T-helper 1 cell (primary cell): ENCODE data around the gene DYRK1B.
A peak's percentile ranks its signal among the peaks of the same experiment; 100 is the strongest.
"Not testable (repeated sequence)": the region's sequence is repeated elsewhere in the genome, so short reads cannot be mapped to it uniquely, and the experiment has no call there.

Experiments
- DNase-seq, 5 donors: peaks; one replicate each; pipeline ENCODE4 v3.0.0-alpha.2; 2012 to 2020
- total RNA-seq, 4 donors: gene quantifications; one replicate each; lab custom pipeline; 2026; lab: John Stamatoyannopoulos, UW

The DYRK1B gene
- total RNA-seq: 14.0 to 20.3 (median 17.0) reads per million in 4 donors

- peak; percentile 97 to 98 (median 98) for DNase-seq
Measured at GRCh38 chr19:39833464-39834286, at the start of gene DYRK1B. Gene DYRK1B, minus strand, starts transcription at chr19:39834162. Its CDS starts 2,295 bp downstream, at chr19:39831867.

DNA sequence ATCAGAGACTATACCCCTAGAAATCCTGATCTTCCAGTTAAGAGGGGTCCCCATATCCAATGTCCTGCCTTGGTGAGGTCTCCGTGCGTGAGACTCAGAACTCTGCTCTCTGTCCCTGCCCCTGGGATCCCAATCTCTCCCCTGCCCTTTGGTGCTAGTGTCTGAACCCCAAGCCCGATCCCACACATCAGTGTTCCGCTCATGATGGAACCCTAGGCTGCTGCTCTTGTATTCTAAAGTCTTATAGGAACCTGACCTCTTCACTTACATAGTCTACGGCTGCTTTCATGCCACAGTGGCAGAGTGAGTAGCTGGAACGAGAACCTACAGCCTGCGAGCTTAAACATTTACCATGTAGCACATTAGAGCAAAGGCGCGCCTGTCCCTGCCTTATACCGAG lies 48.7 kb upstream of the DYRK1B start:
- not testable (repeated sequence) for DNase-seq

DNA sequence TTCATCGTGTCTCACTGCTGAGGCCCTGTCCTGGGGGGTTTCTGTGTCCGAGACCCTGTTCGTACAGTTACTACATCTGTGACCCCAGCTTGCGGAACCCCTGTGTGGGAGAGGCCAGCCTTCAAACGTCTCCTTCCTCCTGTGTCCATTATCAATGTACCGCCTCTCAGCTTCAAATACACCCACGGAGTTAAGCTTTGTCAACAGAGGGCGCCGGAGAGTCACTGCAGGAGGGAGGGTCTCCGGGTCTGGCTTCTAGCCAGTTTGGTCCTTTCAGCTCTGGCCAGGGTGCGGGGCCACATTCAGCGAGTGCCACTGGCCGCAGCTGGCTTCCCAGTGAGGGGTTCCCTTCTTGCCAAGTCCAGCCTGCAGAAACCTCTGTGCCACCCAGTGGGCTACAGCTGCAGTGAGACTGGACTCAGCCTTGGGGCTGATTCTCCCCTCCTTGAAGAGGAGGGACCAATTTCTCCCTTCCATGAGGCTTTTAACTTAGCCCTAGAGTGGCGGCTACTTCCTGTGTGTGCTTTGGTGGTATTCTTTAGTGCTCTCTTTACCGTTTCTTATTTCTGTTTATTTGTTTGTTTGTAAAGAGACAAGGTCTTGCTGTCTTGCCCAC lies 47.6 kb upstream of the DYRK1B start:
- peak in 2 of 5 donors; percentile 19 to 48 for DNase-seq

DNA sequence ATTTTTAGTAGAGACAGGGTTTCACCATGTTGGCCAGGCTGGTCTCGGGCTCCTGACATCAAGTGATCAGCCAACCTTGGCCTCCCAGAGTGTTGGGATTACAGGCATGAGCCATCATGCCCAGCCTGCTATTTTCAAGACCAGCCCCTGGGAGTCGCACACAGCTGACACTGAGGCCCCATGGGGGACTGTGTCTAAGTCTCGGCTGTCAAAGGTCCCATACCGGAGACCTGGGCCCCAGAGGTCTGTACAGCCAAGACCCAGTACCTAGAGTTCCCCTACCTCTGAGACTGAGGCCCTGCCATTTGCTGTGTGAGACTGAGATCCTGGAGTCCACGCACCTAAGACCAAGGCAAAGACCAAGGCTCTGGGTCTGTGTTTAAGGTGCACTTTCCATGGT lies 46.3 kb upstream of the DYRK1B start:
- not testable (repeated sequence) for DNase-seq

GRCh38 chr19:39879796-39880195 lies 45.8 kb upstream of the DYRK1B start:
- DNase-seq: not testable (repeated sequence)

- not testable (repeated sequence) for DNase-seq
Measured at GRCh38 chr19:39878866-39879265, 44.9 kb upstream of the DYRK1B start.

- no peak for DNase-seq
Measured at GRCh38 chr19:39878398-39878797, 44.4 kb upstream of the DYRK1B start.

- not testable (repeated sequence) for DNase-seq
Measured at GRCh38 chr19:39877982-39878381, 44.0 kb upstream of the DYRK1B start.

DNA sequence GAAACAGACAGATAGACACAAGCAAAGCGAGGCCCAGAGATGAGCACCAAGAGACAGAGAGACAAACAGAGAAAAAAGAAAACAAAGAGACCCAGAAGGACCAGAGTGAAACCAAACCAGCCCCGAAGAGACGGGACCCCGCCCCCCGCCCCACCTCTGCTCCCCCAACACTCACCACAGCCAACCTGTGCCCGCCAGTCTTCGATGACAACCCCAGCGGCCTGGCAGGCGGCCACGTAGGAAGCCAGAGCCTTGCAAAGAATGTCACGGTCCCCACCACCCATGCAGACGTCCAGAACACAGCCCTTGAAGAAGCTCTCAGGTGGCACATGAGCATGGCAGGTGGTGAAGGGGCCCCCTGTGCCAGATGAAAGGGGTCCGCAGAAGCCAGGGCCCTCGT lies 43.5 kb upstream of the DYRK1B start:
- not testable (repeated sequence) for DNase-seq

GRCh38 chr19:39876486-39876885 lies 42.5 kb upstream of the DYRK1B start:
- DNase-seq: not testable (repeated sequence)

GRCh38 chr19:39875401-39875864 lies 41.5 kb upstream of the DYRK1B start:
- not testable (repeated sequence) for DNase-seq

GRCh38 chr19:39874404-39874803 lies 40.4 kb upstream of the DYRK1B start:
- DNase-seq: no peak

DNA sequence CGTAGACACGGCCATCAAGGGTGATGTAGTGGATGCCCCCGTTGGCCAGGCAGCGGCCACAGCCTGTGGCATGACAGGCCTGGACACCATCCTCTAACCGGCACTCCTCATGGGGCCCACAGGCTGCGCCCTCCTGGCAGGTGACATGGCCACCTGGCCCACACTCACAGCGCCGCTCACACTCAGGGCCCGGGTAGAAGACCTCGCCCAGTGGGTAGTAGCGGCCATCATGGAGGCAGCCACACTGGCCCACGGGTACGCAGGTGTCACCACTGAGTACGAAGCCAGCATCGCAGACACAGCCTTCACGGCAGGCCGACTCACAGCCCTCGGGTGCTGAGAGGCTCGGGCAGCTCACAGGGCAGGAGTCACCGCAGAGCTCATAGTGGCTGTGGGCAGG lies 39.4 kb upstream of the DYRK1B start:
- DNase-seq: no peak

DNA sequence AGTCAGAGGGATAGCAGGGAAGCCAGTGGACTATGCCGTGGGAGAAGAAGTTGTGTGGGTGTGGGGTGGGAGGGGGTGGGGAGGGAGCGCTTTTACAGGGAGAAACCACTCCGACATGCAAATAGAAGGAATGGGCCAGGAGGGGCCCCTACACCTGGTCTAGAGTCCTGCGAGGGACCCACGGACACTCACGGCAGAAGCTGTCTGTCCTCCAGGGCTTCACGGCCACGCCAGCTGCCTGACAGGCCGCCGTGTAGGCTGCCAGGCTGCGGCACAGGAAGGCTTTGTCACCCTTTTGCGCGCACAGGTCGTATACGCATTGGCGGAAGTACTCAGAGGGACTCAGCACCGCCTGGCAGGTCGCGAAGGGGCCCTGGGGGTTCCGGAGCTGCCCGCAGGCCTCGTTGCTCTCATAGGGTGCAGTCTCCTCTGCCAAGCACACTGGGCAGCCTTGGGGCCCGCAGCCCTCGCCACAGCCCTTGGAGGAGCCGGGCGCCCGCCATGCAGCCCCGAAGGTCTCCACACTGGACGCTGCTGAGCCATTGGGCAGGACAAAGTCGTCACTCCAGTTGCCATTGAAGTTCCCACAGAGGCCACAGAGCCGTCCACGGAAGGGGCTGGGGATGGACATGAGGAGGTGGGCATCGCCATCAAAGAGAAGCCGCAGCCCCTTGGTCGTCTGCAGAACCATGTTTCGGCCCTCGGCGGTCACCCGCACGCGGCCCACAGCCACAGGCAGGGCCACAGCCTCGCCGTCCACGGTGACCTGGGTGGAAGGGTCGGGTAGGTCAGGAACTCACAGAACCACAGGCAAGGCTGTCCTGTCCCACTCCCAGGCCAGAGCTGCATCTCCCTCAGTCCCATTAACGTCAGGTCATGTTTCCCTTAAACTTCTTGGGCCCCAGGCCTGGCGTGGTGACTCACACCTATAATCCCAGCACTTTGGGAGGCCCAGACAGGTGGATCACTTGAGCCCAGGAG lies 38.2 kb upstream of the DYRK1B start:
- DNase-seq: no peak

- DNase-seq: no peak
Measured at GRCh38 chr19:39871362-39871761, 37.4 kb upstream of the DYRK1B start.

GRCh38 chr19:39870171-39870971 lies 36.4 kb upstream of the DYRK1B start:
- DNase-seq: no peak

- no peak for DNase-seq
Measured at GRCh38 chr19:39867952-39868351, 34.0 kb upstream of the DYRK1B start.

- DNase-seq: no peak
Measured at GRCh38 chr19:39867133-39867532, 33.2 kb upstream of the DYRK1B start.

DNA sequence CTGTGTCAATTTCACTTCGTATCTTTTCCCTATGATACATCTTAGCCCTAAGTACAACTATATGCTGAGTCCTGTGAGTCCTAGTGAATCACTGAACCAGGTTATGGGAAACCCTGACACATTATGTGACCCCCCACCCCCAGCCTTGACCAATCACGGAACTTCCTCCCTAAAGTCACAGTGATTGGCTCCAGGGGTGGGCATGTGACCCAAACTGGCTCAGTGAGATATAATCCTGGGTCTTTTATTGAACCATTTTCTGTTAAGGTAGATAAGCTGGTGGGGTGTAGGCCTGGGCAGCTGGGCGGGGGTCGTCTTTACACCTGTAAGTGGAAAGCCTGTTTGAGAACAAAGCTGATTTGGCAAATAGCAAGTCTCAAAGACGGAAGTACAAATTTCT lies 32.0 kb upstream of the DYRK1B start:
- DNase-seq: no peak

DNA sequence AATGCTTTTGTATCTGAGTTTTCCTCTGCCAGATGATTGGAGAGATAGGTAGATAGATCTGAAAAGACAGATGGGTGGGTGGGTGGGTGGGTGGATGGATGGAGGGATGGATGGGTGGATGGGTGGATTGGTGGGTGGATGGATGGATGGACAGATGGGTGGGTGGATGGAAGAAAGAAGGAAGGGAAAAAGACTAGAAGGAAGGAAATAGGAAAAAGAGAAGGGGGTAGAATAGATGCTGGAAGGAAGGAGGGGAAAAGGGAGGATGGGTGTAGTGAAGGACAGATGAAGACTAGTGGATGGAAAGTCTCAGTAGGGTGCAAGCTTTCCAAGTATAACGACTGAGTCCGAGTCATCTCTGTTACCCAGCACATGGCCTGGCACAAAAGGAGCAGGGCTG lies 31.2 kb upstream of the DYRK1B start:
- DNase-seq: no peak

- DNase-seq: no peak
Measured at GRCh38 chr19:39864118-39864517, 30.2 kb upstream of the DYRK1B start.

- DNase-seq: no peak
Measured at GRCh38 chr19:39858541-39858940, 24.6 kb upstream of the DYRK1B start.
